ENCODE results near the gene PCSK6. TPM values are rescaled to one million over a fixed set of nuclear protein-coding genes. Genes with fewer than 3 reads are reported as not detected.
"Not testable (repeated sequence)": the region's sequence is repeated elsewhere in the genome, so short reads cannot be mapped to it uniquely, and the experiment has no call there.

The PCSK6 gene
- total RNA-seq, 2 experiments from 2014 or later = 0.25 to 0.64 TPM

GRCh38 chr15:101409621-101410020 lies 79.9 kb downstream of the PCSK6 start:
- H3K4me1 Mint-ChIP-seq (ENCODE audit: low read depth) = no peaks in the 10 kb centered on the region
- CTCF ChIA-PET = no interaction called here
- DNase-seq = no peak
- peaks cover 4% of the 10 kb centered on the region for H3K27me3 Mint-ChIP-seq (ENCODE audit: low read depth)
- no peak overlapping the region for H3K27ac Mint-ChIP-seq
- intact Hi-C loops (cut with micrococcal nuclease) = no loop called here
- no peak overlapping the region for H3K4me3 Mint-ChIP-seq
- no peaks in the 10 kb centered on the region for H3K36me3 Mint-ChIP-seq (ENCODE audit: low read depth)
- no peaks in the 10 kb centered on the region for H3K9me3 Mint-ChIP-seq

DNA sequence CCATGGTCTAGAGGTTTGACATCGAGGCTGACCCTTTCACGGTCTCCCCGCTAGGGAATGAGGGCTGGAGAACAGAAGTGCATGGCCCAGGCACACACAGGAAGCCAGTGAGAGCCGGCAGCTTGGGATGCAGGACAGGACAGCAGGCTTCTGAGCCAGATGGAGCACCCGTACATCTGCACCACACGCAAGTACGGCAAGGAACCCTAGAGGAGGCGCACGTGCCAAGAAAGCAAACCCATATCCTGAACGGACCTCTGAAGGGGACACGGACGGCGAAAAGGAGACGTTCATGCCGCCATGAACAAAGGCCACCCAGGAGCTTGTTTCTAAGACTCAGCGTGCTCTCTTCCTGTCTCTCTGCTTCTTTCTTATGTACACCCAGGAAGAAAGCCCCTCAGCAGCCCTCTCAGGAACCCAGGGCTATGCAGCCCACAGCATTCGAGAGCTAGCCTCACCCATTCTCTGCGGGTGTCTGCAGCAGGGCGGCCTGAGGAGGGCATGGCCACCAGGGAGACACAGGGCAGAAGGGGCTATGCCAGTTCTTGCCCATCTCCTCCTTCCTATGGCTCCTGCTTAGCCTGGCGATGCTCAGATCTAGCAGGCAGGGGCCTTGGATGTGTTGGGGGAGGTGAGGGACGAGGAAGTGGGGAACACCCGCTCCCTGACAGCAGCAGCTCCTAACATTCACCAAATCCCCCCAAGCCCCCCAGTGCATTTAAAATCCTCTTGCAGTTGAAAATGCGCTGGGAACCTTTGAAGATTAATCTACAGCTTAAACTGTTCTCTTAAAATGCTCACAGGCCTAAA lies 81.3 kb downstream of the PCSK6 start:
- Mint-ChIP-seq H3K9me3 (no peaks in the 10 kb centered on the region), H3K4me1 (ENCODE audit: low read depth) (no peaks in the 10 kb centered on the region), H3K27me3 (ENCODE audit: low read depth) (peaks cover 6% of the 10 kb centered on the region), H3K27ac (no peak overlapping the region), H3K36me3 (ENCODE audit: low read depth) (no peaks in the 10 kb centered on the region), H3K4me3 (no peak overlapping the region)
- DNase-seq = no peak
- intact Hi-C loops (cut with micrococcal nuclease) = no loop called here
- CTCF ChIA-PET = interaction anchor here (0.6 kb wide), 1 partner anchor 47 kb away, joined by 3 read pairs; no protein-coding TSS in a partner anchor

DNA sequence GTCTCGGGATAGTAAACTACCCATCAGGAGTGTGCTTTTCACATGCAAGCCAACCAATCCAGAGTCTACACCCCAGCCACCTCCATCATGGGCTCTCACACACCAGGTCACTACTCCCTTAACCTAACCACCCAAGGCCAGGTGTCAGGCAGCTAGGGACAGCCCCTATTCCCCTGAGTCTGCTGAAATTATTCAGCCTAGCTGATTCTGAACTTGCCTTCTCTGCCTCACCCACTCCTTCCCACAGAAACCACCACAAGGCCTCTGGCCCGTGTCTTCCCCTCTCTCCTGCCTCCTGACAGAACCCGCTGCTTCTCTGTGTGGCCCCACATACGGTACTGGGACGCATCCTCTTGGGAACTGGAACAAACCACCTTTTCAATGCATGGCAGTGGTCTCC lies 82.1 kb downstream of the PCSK6 start:
- H3K4me1 Mint-ChIP-seq (ENCODE audit: low read depth) = no peaks in the 10 kb centered on the region
- no peak overlapping the region for H3K27ac Mint-ChIP-seq
- CTCF ChIA-PET = interaction anchor here (0.7 to 1.1 kb wide), 2 partner anchors 92 to 305 kb away, joined by 3 to 4 read pairs; no protein-coding TSS in a partner anchor
- H3K4me3 Mint-ChIP-seq = no peak overlapping the region
- H3K36me3 Mint-ChIP-seq (ENCODE audit: low read depth) = no peaks in the 10 kb centered on the region
- no peak for DNase-seq
- intact Hi-C loops (cut with micrococcal nuclease) = no loop called here
- no peaks in the 10 kb centered on the region for H3K9me3 Mint-ChIP-seq
- H3K27me3 Mint-ChIP-seq (ENCODE audit: low read depth) = peaks cover 6% of the 10 kb centered on the region

- intact Hi-C loops (cut with micrococcal nuclease) = no loop called here
- Mint-ChIP-seq H3K27ac (no peak overlapping the region), H3K9me3 (no peaks in the 10 kb centered on the region), H3K36me3 (ENCODE audit: low read depth) (no peaks in the 10 kb centered on the region), H3K27me3 (ENCODE audit: low read depth) (peaks cover 6% of the 10 kb centered on the region), H3K4me3 (no peak overlapping the region), H3K4me1 (ENCODE audit: low read depth) (no peaks in the 10 kb centered on the region)
- CTCF ChIA-PET = interaction anchor here (0.7 to 1.1 kb wide), 2 partner anchors 91 to 305 kb away, joined by 3 to 4 read pairs; no protein-coding TSS in a partner anchor
- DNase-seq = no peak
Observed at GRCh38 chr15:101406526-101407195, 82.8 kb downstream of the PCSK6 start.

GRCh38 chr15:101406036-101406435 lies 83.5 kb downstream of the PCSK6 start:
- CTCF ChIA-PET = no interaction called here
- no peaks in the 10 kb centered on the region for H3K9me3 Mint-ChIP-seq
- H3K27ac Mint-ChIP-seq = no peak overlapping the region

GRCh38 chr15:101404245-101404644 lies 85.3 kb downstream of the PCSK6 start:
- intact Hi-C loops (cut with micrococcal nuclease) = no loop called here
- no peaks in the 10 kb centered on the region for H3K9me3 Mint-ChIP-seq
- peaks cover 6% of the 10 kb centered on the region for H3K27me3 Mint-ChIP-seq (ENCODE audit: low read depth)
- no peaks in the 10 kb centered on the region for H3K36me3 Mint-ChIP-seq (ENCODE audit: low read depth)
- H3K27ac Mint-ChIP-seq = no peak overlapping the region
- no peak for DNase-seq
- no peak overlapping the region for H3K4me3 Mint-ChIP-seq
- no peaks in the 10 kb centered on the region for H3K4me1 Mint-ChIP-seq (ENCODE audit: low read depth)
- CTCF ChIA-PET = interaction anchor here (1.2 kb wide), 1 partner anchor 14 kb away, joined by 3 read pairs; no protein-coding TSS in a partner anchor

More at GRCh38 chr15:101406036-101406435, 83.5 kb downstream of the PCSK6 start:
- Mint-ChIP-seq H3K4me1 (ENCODE audit: low read depth) (no peaks in the 10 kb centered on the region), H3K4me3 (no peak overlapping the region), H3K36me3 (ENCODE audit: low read depth) (no peaks in the 10 kb centered on the region), H3K27me3 (ENCODE audit: low read depth) (peaks cover 6% of the 10 kb centered on the region)
- DNase-seq = no peak
- intact Hi-C loops (cut with micrococcal nuclease) = no loop called here

- H3K9me3 Mint-ChIP-seq; H3K4me3 Mint-ChIP-seq; H3K4me1 Mint-ChIP-seq (ENCODE audit: low read depth); H3K36me3 Mint-ChIP-seq (ENCODE audit: low read depth); intact Hi-C loops (cut with micrococcal nuclease); H3K27ac Mint-ChIP-seq; DNase-seq; CTCF ChIA-PET: not testable (repeated sequence)
- peaks cover 11% of the 10 kb centered on the region for H3K27me3 Mint-ChIP-seq (ENCODE audit: low read depth)
Observed at GRCh38 chr15:101402883-101403282, 86.6 kb downstream of the PCSK6 start.

GRCh38 chr15:101401286-101401685 lies 88.2 kb downstream of the PCSK6 start:
- H3K4me3 Mint-ChIP-seq = no peak overlapping the region
- CTCF ChIA-PET = no interaction called here
- H3K27me3 Mint-ChIP-seq (ENCODE audit: low read depth) = peaks cover 19% of the 10 kb centered on the region
- H3K9me3 Mint-ChIP-seq = no peaks in the 10 kb centered on the region
- DNase-seq = no peak
- H3K4me1 Mint-ChIP-seq (ENCODE audit: low read depth) = no peaks in the 10 kb centered on the region
- intact Hi-C loops (cut with micrococcal nuclease) = no loop called here
- H3K36me3 Mint-ChIP-seq (ENCODE audit: low read depth) = no peaks in the 10 kb centered on the region
- no peak overlapping the region for H3K27ac Mint-ChIP-seq

GRCh38 chr15:101399431-101399830 lies 90.1 kb downstream of the PCSK6 start:
- no peak for DNase-seq
- CTCF ChIA-PET = no interaction called here
- peaks cover 17% of the 10 kb centered on the region for H3K27me3 Mint-ChIP-seq (ENCODE audit: low read depth)
- H3K4me1 Mint-ChIP-seq (ENCODE audit: low read depth) = no peaks in the 10 kb centered on the region
- H3K36me3 Mint-ChIP-seq (ENCODE audit: low read depth) = no peaks in the 10 kb centered on the region
- no peak overlapping the region for H3K4me3 Mint-ChIP-seq
- H3K27ac Mint-ChIP-seq = no peak overlapping the region
- no peaks in the 10 kb centered on the region for H3K9me3 Mint-ChIP-seq
- intact Hi-C loops (cut with micrococcal nuclease) = no loop called here

GRCh38 chr15:101398247-101398646 lies 91.3 kb downstream of the PCSK6 start:
- DNase-seq = no peak
- intact Hi-C loops (cut with micrococcal nuclease) = no loop called here
- H3K9me3 Mint-ChIP-seq = no peaks in the 10 kb centered on the region

GRCh38 chr15:101397521-101398003 lies 91.9 kb downstream of the PCSK6 start:
- intact Hi-C loops (cut with micrococcal nuclease) = no loop called here
- CTCF ChIA-PET = no interaction called here

More at GRCh38 chr15:101398247-101398646, 91.3 kb downstream of the PCSK6 start:
- Mint-ChIP-seq H3K4me1 (ENCODE audit: low read depth) (no peaks in the 10 kb centered on the region), H3K27me3 (ENCODE audit: low read depth) (peaks cover 22% of the 10 kb centered on the region), H3K27ac (no peak overlapping the region), H3K4me3 (no peak overlapping the region), H3K36me3 (ENCODE audit: low read depth) (no peaks in the 10 kb centered on the region)
- CTCF ChIA-PET = no interaction called here

GRCh38 chr15:101396484-101397261 lies 92.8 kb downstream of the PCSK6 start:
- CTCF ChIA-PET = no interaction called here
- H3K9me3 Mint-ChIP-seq = no peaks in the 10 kb centered on the region
- H3K27me3 Mint-ChIP-seq (ENCODE audit: low read depth) = peaks cover 22% of the 10 kb centered on the region
- no peak for DNase-seq
- no peak overlapping the region for H3K4me3 Mint-ChIP-seq
- H3K4me1 Mint-ChIP-seq (ENCODE audit: low read depth) = no peaks in the 10 kb centered on the region
- intact Hi-C loops (cut with micrococcal nuclease) = no loop called here
- no peak overlapping the region for H3K27ac Mint-ChIP-seq
- no peaks in the 10 kb centered on the region for H3K36me3 Mint-ChIP-seq (ENCODE audit: low read depth)

More at GRCh38 chr15:101397521-101398003, 91.9 kb downstream of the PCSK6 start:
- Mint-ChIP-seq H3K4me1 (ENCODE audit: low read depth) (no peaks in the 10 kb centered on the region), H3K27me3 (ENCODE audit: low read depth) (peaks cover 22% of the 10 kb centered on the region), H3K27ac (no peak overlapping the region), H3K4me3 (no peak overlapping the region), H3K9me3 (no peaks in the 10 kb centered on the region), H3K36me3 (ENCODE audit: low read depth) (no peaks in the 10 kb centered on the region)
- DNase-seq = no peak

Data from activated naive CD4-positive, alpha-beta T cell treated with anti-CD3 and anti-CD28 coated beads for 36 hours (primary cell).